COR-L47 (cell line): ENCODE results near the gene PRPSAP2.

Experiments
- DNase-seq: peaks from one replicate; lab custom pipeline; 2025; lab: John Stamatoyannopoulos, UW

Gene PRPSAP2

DNA sequence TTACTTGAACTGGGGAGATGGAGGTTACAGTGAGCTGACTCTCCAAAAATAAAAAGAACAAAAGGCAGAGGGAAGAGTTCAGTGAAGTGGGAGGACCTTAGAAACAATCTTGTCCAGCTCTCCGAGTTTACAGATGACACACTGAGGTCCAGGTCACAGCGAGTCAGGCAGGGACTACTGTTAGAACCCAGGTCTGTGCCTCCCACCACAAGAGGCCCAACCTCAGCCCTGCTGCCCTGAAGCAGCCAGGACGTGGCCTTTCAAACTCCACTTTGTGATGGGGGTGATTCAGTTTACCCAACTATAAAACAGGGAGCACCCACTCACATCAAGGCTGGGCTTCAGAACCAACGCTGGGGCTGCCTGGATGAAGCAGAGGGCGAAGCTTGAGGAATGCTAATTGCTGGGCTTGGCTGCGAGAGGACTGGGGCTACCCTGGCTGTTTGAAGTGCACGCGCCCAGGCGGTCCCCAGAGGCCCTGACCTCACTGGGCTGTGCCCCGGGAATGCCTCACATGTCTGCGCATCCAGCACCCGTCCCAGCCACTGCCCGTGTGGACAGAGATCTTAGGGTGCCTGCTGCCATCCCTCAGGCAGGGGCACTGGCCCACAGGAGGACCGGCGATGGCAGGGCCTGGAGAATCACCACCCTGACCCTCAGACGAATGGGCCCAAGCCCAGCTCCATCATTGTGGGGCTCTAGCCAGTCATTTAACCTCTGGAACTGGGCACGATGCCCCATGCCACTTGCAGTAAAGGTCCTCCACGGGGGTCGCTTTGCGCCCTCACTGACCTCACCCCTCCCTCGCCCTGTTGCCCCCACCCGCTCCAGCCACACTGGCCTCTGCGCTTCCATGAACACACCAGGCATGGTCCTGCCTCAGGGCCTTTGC, 105.4 kb downstream of the PRPSAP2 start:
- DNase-seq = no peak

DNA sequence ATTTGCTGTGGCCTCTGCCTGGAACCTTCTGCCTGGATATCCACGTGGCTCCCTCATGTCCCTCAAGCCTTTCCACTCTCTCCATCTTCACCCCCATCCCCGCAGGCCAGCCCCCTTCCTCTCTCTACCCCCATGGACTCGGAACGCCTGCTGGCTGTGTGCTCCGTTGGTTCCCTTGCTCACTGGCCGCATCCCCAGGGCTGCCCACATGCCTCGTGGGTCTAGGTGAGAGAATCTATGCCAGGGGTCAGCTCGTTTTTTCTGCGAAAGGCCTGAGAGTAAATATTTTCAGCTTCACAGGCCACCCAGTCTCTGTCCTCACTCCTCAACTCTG, 106.1 kb downstream of the PRPSAP2 start:
- DNase-seq = no peak

DNA sequence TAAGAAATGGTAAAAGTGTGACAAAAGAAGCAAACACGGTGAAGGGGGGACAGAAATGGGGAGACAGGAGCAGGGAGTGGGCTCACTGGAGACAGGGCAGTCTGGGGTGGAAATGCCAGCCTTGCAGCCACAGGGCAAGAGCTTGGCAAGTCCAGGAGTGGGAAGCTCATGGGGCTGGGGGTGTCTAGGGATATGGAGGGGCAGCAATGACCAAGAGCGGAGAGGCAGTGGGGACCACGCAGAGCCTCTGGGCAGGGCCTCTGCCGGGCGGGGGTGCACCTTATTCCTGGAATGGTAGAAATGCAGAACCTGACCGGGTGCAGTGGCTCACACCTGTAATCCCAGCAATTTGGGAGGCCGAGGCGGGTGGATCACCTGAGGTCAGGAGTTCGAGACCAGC, 106.6 kb downstream of the PRPSAP2 start:
- DNase-seq = no peak

DNA sequence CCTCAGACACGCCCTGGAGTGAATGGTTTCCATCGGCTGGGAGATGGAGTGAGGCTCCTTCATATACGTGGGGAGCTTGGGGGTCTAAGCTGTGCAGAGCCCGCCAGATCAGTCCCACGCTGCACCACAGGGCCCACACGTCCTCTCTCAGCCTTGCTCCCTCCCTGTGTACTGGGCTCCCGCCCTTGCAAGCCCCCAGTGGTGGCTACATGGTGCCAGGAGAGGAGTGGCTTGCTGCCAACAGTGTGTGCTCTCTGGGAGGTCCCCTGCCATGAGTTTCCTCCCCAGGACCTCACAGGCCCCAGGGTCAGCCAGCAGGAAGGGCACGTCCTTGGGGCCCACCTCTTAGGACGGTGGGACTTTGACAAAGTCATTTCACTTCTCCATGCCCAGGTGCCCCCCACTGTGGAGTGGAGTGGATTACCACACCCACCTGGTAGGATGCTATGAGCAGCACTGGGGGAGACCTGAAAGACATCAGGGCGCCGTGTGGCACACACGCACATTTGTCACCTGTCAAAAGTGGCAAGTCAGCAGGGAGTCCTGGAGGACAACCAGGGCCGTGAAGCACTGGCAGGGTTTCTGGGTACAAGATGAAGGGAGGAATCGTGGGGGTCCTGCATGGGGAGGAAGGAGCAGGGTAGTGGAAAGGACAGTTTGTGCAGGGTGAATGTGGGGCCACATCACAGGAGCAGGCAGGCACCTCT, 107.8 kb downstream of the PRPSAP2 start:
- no peak for DNase-seq

DNA sequence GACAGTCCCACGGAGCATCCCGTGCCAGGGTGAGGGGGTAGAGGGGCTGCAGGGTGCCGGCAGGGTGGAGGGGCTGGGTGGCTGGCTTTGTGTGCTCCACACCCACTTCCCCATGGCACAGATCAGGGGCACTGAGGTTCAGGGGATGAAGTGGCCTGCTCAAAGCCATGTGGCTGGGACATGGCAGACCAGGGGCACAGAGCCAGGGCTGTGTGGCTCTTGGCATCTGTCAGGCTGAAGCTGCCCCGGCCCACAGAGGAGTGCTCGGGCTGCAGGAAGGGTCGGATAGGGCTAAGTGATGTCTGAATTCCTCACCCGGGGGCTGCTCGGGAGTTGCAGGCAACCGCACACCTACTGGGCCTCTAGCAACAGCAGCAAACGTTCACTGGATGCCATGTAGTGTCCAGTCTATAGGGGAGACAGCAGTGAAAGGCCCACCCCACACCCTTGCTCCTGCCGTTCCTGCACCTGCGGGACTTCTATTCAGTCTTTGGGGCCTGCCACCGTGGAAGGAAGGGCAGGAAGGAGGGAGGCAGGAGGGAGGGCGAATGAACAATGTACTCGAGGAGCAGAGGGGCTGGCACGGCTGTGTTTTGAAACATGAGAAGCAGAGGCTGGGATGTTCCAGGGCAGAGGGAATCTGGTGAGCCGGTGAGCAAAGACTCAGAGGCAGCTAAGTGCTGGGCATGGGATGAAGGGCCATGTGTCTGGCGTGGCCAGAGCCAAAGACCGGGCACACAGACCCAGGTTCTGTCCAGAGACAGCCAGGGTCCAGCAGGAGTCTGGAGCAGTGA, 109.1 kb downstream of the PRPSAP2 start:
- no peak for DNase-seq

DNA sequence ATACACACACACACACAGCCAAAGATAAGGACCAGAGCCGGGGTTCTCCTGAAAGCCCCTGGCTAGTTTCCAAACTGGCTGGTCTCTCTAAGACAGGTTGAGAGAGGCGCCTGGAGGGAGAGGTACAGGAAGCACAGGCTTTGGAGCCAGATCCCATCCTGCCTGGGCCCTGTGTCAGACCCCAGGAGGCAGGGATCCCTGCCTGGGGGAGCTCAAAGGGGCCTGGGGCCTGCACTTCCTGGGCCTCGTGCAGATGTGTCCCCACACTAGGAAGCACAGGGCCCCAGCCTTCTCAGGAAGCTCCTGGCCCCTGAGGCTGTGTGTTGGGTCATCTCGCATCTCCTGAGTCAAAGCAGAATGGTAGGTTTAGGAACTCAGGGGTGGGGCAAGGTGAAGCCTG, 110.0 kb downstream of the PRPSAP2 start:
- no peak for DNase-seq

DNA sequence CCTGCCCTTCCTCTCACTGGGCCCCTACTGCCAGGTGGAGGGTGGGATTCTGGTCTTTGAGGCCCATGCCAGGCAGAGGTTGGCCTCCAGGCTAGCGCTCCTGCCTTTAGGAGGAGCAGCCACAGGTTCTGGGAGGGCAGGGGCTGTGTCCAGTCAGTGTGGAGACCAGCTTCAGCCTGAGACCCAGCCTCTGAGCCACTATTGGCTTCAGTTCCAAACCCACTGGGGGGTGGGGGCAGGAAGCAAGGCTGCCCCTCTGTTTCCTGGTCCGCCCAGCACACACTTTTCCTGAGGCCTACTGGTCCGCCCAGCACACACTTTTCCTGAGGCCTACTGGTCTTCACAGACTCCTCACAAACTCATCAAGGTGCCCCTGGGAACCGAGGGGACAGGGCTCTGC, 110.4 kb downstream of the PRPSAP2 start:
- DNase-seq = no peak

DNA sequence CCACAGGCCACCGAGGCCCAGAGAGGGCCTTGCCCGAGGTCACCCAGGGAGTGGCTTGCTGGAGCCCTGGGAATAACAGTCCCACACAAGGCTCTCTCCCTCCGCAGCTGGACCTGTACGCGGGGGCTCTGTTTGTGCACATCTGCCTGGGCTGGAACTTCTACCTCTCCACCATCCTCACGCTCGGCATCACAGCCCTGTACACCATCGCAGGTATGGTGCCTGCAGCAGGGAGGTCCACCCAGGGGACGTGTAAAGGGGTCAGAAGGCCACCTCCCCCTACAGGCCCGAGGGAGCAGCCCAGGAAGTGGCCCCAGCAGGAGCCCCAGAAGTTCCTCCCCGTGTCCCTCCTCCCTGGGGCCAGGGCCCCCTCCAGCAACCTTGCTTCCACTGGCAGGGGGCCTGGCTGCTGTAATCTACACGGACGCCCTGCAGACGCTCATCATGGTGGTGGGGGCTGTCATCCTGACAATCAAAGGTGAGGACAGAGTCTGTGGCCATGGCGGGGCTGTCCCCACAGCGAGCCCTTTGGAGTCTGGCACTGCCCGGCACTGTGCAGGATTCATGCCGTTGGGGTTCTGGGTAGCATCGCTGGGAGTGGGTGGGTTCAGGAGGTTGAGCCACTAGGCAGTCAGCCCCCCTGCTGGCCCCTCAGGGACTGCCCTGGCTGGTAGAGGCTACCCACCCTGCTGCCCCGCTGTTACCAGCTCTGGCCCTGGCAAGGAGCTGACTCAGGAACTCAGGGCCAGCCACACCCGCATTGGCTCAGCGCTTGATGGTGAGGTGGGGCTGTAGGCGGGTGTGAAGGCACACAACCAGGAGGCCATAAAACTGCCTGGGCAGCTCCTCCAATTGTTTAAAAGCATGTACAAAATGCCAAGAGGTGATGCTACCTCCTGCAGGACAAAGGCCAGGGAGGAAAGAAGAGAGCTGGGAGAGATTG, 111.3 kb downstream of the PRPSAP2 start:
- DNase-seq = no peak

DNA sequence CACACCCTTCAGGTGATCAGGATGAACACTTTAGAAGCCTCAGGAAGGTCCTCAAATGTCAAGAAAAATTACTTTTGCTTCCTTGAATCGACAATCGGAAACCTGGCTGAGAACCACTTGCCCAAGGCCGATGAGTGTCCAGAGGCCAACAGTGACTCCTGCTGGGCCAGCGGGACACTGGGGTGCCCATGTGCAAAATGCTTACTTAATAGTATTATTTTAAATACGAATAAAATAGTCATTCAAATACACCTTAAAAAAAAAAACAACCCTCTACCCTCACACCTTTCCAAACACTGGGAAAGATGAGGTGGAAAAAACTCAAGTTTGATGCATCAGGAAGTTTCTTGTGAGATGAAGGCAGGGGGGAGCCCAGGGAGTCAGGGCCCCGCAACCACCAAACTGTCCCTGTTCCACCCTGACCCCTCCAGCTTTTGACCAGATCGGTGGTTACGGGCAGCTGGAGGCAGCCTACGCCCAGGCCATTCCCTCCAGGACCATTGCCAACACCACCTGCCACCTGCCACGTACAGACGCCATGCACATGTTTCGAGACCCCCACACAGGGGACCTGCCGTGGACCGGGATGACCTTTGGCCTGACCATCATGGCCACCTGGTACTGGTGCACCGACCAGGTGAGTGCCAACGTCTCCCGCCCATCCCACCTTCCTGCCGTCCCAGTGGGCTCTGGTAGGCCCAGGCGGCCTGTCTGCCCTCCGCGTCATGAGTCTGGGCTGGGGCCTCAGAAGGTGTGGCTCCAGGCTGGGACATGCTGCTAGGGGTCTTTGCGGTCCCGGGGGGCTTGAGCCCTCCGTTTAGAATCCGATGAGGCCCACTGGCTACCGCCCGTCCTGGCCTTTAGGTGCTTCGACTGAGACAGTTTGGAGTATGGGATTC, 112.9 kb downstream of the PRPSAP2 start:
- DNase-seq = no peak

DNA sequence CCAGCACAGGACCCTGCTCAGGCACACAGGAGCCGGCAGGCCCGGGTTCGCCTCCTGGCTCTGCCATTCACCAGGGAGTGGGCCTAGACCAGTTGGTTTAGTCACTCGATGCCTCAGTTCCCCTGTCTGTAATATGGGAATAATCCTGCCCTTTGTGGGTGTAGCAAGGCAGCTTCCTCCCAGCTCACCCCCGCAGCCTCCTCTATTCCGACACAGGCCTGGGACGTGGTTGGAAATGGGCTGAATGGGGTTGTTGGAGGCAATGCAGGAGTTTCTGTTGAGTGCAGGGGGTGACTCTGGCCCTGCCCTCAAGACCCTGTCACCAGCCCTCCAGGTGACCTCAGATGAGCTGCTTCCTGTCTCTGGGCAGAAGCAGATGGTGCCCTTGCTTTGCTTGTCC, 113.9 kb downstream of the PRPSAP2 start:
- DNase-seq = no peak

DNA sequence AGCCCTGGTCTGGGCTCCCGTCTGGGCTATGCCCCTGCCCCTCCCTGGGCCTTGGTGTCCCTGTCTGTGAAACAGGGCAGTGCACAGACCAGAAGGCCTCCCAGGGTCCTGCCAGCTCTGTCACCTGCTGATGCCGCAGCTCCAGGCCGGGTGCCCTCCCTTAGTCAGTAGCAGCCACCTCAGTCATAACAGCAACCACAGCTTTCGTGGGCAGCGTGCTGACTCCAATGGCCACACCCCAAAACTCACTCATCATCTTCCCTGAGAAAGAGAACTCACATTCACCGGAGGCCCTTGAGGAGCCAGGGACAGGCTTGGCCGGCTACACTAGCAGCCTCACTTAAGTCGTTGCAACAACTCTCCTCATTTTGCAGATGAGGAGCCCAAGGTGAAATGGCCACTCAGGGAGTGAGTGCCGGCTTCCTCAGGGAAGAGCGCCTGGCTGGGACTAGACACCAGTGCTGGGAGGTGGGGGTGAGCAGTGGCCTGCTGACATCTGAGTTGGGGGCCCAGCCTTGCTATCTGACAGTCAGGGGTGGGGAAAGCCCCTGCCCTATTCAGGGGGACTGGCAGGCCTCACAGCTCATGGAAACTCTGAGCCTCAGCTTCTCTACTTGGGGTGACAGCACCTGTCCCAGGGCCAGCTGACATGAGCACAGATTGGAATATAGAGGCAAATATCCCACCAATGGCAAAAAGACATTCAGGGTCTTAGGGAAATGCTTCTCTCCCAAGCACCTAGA, 116.6 kb downstream of the PRPSAP2 start:
- no peak for DNase-seq

DNA sequence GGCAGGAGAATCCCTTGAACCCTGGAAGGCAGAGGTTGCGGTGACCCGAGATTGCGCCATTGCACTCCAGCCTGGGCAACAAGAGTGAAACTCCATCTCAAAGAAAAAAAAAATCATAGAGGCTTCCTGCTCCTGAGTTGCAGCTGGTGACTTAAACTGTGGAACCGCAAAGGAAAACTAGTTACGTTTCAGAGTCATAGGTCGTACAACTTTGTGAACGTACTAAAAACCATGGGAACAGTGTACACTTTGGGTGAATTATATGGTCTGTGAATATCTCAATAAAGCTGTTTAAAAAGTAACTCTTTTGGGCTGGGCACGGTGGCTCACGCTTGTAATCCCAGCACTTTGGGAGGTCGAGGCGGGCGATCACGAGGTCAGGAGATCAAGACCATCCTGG, 117.7 kb downstream of the PRPSAP2 start:
- no peak for DNase-seq

DNA sequence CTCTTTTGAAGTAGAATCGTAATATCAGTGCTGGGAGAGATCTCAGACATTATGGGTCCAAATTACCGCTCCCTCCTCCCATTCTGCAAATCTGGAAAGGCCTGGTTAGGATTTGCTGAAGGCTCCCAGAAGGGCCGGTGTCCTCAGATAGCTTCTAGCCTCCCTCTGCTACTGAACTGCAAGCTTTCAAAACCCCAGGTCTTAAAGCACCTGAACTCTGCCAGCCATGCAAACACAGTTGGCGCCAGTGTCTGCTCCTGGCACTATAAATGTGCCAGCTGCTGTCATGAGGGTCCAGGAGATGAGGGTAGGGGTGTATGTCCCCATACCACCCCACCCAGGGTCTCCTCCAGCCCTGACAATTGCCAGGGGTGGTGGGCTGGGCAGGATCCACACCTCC, 118.3 kb downstream of the PRPSAP2 start:
- no peak for DNase-seq

DNA sequence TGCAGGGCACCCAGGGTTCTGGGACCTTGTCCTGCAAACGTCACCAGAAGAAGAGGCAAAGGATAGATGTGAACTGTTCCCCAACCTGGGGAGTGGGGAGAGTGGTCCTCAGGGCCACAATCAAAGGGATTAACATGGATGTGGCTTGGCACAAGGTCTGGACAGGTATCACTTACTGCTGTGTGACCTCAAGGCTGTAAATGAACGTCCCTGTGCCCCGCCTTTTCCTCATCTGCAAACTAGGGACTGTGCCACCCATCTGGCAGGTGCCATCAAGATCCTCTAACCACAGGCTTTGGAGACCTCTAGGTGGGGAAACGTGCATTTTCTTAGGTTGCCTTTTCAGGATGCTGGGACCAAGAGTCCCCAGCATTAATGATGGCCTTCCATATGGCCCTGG, 119.1 kb downstream of the PRPSAP2 start:
- no peak for DNase-seq

DNA sequence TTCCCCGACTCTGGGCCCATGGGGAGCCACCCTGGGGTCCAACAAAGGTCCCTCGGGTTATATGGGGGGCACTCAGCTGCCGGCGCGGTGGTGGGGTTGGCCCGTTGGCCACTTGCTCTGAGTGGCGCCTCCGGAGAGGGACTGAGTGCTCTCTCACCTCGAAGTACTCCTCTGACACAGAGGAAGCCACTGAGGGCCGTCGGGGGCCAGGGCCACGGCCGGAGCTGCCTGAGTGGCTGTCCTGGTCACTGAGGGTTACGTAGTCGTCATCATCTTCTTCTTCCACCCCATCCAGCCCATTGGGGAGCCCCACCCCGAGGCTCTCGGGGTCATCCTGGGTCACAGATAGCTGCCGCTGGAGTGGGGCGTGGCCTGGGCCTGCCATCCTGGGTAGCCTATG, 119.7 kb downstream of the PRPSAP2 start:
- no peak for DNase-seq

DNA sequence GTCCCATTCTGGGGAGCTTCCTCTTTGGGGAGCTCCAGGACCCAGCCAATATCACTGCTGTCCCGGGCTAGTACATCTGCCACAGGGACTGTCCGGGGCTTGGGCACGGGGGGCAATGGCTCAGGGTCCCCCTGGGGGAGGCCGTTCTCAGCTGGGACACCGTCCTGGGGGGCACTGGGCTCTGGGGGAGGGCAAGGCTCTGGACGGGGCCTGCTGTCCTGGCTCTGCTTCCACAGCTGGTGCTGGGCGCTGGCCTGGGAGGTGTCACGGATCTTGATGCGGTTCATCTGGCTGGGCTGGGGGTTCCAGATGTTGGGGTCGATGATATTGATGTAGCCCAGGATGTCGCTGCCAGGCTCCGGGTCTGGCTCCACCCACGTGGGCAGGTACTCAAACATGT, 120.1 kb downstream of the PRPSAP2 start:
- DNase-seq = no peak

DNA sequence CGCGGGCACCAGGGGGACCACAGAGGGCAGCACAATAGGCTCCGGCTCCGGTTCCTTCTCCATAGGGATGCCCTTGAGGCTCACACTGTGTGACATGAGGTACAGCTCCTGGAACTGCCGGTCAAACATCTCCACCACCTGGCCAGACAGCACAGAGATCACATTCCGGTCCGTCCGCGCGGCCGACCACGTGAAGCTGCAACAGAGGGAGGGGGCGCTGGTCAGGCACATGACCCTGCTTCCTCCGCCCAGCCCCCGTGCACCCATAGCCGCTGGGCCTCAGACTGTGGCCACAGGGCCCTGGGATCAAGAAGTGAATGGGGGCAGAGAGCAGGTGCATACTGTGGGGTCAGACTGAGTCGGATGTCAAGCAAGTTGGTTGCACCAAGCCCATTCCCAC, 120.7 kb downstream of the PRPSAP2 start:
- DNase-seq = no peak
